ENCODE data around the gene SORCS2.
A peak's percentile ranks its signal among the peaks of the same experiment; 100 is the strongest.

The SORCS2 gene

DNA sequence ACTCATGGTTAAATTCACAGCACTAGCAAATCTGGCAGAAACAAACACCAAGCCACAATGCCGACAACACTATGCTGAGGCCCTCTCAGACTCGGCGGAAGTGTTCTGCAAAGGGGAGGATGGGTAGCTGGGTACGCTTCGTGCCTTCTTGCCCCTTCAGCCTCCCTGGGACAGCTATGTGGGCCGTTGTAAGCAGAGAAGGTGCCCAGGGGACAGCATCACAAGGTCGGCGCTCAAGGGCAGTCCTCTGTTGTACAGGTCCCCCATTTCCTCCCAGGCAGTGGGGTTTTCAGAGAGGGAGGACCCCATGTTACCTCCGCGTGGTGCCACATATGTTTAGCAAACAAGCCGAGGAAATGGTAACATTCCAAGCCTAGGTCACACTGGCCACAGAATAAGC is 573.7 kb downstream of the SORCS2 start:
- no peak for DNase-seq (ENCODE audit: low read depth)

DNA sequence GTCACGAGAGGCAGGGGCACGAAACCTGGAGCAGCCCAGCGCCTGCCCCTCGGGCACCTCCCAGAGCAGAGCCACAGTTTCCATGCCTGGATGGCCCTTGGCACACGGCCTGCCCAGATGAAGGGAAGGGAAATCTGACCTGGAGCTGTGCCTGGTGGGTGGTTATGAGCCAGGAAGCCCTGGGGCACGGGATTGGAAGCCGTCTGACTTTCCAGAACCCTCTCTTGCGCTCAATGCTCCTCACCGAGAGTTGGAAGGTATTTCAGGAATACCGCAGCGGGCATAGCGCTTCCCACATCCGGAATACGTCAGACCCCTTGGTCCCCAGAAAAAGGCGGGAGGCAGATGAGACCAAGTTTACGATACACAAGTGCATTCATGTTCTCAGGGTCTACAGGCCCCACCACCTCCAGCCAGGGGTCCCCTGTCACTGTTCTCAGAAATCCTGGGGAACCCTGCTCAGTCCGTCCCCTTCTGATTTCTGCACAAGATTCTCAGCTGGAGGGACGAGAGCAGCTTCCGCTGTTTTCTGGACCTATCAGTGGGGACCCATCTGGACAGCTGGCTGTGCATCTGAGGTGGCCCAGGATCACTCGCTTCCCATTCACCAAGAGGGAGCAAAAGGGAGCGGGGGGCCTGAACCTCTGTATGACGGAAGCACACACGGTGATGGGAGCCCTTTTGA is 574.5 kb downstream of the SORCS2 start:
- DNase-seq (ENCODE audit: low read depth) = no peak

DNA sequence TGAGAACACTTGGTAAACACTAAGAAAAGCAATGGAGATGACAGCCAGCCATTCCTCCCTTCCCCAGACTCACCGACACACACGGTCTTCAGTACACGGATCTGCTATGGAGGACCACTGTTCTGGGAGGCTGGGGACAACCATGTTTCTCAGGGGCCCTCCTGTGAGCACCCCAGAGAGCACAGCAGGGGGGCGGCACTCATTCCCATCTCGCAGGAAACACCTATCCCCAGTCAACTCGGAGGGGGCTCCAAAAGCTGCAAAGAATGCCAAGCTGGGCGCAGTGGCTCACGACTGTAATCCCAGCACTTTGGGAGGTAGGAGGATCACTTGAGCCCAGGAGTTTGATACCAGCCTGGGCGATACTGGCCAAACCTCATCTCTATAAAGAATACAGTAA is 575.2 kb downstream of the SORCS2 start:
- no peak for DNase-seq (ENCODE audit: low read depth)

DNA sequence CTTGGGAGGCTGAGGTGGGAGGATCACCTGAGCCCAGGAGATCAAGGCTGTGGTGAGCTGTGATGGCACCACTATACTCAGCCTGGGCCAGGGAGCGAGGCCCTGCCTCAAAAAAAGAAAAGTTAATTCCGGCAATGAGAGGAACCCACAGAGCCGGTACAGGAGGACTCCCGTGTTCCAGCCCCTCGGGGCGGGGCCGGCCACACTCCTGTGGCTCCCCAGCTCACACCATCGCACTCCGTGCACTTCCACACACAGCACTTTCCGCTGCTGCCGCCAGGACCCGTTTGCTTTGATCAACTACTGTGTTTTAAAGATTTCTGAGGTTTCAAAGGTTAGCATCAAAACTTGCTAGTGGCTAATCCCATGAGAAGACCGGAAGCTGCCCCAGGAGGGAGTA is 575.6 kb downstream of the SORCS2 start:
- no peak for DNase-seq (ENCODE audit: low read depth)

DNA sequence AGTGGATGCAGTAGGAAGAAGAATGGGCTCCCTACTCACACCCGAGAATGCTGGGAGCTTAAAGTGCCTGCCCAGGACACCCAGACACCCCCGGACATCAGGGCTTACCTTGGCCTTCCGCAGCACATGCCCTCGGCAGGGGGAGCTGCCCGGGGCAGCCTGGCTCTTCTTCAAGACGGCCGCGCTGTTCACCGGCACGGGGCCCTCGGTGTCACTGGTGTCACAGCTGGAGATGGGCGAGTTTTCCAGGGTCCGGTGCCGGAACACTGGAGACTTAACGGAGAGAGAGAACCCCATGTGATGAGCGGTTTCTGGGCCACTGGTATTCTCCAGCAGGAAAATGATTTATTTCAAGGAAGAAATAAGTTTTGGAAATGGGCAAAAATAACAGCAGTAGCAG is 576.4 kb downstream of the SORCS2 start:
- DNase-seq (ENCODE audit: low read depth) = no peak

DNA sequence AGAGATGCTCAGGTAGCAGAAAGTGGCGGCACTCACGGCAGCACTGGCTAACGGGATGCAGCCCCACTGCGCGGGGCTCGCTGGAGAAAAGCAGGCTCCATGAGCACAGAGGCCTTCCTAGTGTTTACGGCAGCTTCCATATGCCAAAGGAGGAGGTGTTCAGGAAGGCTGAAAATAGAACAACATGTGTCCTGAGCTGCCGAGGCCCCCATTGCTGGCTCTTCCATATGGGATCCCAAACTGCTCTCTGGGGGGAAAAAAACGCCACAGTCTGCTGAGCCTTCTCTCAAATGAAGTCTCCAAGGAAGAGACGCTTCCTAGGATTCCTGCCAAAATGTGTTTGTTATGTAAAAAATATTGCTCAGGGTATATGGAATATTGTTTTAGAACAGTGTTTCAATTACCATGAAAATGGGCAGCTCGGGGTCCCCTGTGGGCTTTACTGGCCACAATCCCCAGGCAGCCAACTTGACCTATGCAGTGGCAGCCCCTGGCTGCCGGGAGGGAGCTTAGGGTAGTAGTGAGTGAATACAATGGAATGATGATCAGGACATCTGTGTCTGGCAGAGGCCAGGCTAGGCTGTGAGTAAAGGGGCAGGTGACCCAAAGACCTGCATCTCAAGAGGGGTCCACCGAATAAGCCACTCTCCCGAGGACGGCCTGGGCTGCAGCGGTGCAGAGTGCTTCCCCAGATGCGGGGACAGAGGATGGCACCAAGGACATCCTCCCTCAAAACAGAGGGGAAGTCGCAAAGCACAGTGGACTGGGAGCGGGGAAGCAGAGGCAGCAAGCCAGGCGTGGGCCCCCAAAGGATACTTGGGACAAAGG is 577.3 kb downstream of the SORCS2 start:
- no peak for DNase-seq (ENCODE audit: low read depth)

DNA sequence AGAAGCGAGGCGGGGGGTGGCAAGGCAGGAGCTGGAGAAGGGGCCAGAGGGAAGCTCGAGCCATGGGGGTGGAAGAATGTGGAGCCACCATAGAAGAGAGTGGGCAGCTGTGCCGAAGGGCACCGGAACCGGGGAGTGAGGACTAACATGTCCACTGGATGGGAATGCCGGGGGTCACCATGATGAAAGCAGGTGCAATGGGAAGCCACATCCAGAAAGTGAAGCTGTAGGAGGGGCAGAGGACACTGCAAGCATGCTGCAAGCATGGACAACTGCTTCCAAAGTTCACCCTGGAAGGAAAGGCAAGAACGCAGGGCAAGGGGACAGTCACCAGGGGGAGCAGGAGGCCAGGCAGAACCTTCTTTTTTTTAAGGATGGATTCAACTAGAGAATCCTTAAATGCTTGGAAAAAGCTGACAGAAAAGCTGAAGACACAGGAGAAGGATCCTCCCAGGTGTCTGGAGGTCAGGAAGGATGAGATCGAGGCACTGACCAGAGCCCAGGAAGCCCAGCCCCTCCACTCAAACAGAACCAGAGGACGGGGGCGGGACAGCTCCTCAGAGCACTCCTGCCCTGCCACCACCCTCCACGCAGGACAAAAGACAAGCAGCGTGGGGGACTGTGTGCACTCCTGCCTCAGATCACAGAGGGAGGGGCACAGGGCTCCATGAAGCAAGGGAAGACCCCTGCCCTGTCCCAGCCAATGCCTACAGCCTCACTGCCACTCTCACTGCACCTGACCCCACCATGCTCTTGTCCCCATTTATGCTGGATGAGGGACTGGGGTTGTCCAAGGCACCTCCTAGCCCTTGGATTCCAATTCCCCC is 578.1 kb downstream of the SORCS2 start:
- DNase-seq (ENCODE audit: low read depth) = peak; percentile 18

DNA sequence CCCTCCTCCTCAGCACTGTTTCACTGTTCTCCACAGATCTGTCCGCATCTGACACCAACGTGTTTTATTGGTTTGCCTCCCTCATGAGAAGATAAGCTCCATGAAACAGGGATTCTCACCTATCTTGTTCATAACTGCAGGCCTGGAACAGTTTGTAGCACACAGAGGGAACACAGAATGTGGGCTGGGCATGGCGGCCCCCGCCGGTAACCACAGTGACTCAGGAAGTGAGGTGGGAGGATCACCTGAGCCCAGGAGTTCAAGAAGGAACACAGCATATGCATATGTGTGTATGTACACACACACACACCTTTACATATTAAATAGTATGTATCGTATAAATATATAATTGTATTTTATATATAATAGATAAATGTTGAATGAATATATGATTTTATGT is 578.7 kb downstream of the SORCS2 start:
- DNase-seq (ENCODE audit: low read depth) = peak; percentile 37

DNA sequence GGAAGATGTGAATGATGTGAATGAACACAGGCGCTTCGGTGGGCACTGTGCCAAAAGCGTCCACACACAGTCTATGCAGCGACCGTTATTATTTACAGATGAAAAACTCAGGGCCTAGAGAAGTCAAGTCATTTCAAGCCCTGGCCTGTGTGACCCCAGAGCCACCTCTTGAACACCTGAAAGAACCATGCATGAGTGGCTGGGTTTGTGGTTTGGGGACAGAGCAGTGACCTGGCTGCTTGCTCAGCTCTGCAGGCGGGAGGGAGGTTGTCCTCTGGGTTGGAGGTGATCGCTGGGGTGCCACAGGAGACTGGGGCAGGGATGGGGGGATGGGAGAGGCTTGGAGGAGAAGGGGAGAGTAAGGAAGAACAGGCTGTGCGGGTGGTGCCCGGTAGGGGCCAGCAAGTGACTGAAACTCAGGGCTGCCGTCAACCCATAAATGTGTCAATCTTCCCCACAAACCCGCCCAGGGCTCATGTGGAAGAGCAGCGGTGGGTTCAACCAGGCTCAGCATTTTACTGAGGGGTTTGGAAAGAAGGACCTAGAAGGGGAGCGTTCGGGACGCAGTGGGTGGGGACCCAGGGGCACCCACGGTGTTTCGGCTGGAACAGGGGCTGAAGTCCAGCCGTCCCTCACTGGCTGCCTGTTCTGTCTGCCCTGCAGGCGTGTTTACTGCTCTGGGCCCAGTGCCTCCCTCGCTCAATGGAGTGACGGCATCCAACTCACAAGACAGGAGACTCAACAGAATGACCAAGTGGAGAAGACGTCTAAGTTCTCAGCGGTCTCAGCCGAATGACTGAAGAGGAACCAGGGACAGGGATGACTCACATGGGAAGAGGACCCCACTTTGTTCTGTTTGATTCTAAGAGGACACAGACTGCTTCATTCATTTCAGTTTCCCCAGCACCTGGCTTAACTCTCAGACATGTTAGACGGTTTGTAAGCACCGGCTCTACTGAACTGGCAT is 579.5 kb downstream of the SORCS2 start:
- peak; percentile 35 for DNase-seq (ENCODE audit: low read depth)

DNA sequence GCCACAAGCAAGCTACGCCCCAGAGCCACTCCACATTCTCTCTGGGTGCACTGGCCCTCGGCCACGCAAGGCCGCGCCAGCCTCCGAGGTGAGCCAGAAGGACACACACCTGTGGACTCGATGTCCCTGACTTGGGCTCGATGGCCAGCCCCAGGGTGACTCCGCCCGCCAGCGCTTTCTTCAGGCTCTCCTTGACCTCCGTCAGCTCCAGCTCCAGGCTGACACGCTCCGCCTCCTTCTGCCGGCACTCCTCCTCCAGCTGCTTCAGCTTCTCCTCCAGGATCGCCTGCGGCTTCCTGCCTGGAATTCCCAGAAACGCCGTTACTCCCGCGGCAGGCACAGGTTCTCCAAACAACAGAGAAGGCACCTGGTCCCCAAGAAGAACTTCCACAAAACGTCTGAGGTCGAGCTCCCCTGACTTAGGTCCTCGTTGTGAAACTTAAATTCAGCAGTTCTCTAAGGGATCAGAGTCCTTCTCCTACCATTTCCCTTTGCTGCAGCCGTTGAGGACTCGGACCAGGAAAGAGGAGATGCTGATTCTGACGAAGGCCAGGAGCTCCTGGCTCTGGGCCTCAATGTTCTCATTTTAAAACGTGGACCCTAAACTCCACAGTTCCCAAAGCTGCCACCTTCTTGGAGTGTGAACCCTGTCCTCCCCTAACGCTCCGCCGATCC is 580.5 kb downstream of the SORCS2 start:
- DNase-seq (ENCODE audit: low read depth) = peak; percentile 78

DNA sequence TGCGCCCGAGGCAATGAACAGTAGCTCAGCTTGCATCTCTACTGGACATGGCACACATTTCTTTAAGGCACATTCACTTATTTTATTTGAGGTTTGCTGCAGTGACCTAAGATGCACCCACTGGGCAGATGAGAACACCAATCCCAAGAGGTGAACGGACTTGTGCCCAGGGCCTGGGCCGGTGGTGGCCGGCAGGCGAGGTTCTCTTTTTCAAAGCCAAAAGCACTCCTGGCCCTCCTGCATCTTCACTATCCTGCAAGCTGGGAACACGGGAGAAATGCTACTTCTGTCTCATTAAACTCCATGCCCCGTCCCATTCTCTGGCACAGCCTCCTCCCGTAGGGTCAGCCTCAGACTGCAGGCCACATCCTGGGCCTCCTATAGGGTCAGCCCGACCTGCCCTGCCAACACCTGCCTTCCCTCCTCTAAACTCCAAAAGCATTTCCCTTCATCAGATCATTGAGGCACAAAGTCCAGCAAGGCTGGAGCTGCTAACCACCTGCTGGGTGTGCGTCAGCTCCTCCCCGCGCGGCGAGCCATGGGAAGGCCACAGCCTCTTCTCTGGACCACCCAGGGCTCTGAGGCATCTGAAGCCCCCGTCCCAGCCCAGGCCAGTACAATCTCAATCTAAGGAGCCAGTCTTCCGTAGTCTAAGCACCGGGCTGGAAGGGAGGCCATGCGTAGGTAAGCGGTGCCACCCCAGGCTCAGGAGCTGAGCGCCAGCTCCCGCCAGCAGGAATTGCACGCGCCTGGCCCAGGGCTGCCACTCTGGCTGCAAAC is 581.3 kb downstream of the SORCS2 start:
- no peak for DNase-seq (ENCODE audit: low read depth)

DNA sequence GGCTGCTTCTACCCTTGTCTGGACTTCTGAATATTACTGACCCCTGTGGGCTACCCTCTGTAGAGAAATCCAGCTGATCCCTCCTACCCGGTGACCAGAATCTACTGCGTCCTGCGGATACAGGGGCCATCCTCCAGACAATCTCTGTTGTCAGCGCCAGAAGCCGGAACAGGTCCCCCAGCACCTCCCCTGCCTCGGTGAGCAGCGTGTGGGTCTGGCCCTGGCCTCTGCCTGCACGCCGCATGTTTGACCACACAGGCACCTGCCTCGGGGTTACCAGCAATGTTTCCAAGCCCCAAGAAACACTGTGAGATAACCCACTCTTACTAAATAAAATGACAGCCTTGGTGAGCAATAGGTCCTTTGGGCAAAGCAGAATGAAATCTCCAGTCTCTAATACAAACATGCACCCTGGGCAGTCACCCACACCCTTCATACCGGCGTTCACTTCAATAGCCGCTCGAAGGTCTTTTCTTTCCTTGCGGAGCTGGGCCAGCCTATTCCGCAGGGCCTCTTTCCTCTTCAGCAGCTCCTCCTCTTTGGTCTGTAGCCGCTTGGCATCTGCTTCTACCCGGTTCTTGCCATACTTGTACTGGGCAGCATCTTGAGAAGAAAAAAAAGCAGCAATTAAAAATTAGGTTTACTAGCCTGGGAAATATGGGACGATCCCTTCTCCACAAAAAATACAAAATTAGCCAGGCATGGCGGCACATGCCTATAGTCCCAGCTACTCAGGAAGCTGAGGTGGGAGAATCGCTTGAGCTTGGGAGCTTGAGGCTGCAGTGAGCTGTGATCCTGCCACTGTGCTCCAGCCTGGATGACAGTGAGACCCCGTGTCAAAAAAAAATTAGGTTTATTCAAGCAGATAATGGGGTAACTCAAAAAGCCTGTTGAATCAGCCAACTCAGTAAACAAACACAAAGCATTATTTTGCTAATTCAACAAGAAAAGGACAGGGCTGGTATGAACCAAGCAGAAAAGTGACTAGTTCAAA is 582.3 kb downstream of the SORCS2 start:
- no peak for DNase-seq (ENCODE audit: low read depth)

DNA sequence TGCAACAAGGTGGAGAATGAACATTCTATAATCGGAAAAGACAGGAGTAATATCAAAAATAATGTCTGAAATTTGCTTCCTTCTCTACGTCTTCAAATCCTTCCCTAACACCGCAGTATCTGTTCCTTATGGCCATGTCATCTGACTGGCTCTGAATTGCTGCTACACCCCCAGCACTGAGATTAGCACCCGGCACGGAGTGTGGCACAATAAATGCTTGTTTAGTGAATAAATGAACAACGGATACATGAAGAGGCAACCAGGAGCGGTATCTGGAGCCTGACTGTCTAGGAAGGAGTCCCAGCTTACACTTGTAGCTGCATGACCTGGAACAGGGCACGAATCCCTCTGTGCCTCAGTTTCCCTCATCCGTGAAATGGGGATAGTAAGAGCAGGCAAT is 583.1 kb downstream of the SORCS2 start:
- DNase-seq (ENCODE audit: low read depth) = no peak

DNA sequence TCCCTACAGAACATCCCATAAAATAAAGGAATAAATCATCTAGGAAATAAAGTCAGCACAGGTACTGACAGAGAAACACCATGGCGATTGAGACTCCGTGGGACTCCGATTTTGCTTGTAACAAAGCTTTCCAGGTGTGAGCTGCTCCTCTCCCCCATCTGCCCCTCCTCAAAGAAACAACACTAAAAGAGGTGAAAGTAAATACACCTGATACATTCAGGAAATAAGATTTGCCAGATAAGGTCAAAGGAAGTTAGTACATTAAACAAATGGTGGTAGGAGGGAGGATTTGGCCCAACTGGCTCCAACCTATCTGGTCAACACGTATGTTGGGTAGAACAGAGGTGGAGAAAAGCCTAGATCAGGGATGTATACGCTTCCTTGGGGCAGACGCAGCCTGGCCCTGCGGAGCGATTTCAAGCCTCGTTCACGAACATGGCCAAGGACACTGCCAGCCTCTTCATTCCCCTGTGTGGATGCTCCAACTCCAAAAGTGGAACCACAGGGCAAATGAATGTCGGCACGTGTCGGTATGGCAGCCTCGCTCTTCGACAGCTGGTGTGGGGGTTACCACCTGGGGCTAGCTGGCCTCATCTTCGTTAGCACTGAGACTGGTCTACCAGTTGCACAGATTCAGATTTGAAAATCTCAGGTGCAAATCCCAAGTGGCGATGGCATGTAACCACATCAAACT is 584.8 kb downstream of the SORCS2 start:
- no peak for DNase-seq (ENCODE audit: low read depth)

DNA sequence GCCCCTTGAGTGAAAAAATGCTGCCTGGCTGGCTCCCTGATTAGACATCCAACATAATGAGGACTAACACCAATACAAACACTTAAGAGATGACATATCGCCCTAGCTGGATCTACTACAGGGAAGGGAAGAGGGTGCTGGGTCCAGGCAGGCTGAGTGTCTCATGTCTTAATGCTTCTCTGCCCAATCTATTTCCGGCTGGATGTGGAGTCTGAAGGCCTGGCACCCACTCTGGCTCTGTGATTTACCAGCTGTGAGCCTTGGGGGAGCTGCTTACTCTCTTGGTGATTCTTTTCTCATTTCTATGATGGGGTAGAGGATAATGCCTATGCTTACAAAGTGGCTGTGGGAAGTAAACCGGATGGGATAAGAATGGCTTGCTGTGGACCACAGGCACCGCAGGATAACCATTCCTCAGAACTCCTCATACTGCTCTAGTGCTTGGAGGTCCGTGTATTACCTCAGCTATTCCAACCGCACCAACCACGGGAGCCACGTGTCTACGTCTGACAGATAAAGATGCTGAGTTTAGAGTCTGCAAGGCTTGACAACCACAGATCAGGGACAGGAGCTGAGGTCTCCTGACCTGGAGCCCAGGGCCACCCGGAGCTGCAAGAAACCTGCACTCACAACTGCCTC is 585.7 kb downstream of the SORCS2 start:
- DNase-seq (ENCODE audit: low read depth) = no peak

DNA sequence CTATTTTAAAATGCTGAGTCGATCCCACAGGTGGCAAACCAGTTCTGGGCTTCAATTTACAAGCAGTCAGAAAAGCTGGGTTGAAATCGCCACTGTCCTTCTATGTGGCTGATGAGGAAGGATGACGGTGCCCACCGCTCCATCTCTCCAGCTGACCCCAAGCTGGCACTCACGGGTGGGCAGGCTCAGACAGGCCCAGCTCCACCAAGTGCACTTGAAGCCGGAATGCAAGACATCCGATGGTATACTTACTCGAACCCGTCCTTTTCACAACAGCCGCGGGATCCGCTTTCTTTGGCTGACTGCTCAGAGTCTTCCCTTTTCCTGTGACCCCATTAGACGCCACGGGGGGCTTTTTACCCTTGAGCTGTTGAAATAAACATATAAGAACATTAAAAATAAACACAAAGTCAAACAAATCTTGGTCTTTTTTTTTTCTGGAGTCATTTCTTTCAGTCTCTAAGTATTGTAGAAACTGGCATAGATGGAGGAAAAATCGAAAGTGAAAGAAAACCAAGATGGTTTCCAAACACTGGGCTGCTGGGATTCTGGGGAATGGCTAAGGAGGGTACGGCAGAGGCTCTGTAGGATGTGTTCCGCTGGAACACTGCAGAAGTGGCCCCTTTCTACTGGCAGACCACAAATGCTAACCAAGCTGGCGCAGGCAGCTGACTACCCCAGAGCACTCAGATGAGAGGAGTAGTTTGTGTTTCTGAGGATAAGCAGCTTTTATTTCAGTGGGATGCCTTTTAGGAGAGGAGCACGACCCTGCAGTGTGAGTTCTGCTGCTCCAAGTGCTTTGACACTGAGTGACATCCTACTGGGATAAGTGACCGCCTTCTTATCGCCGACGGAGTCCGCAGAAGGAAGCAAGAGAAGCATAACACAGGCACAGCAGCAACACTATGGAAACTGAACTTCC is 586.4 kb downstream of the SORCS2 start:
- DNase-seq (ENCODE audit: low read depth) = no peak

DNA sequence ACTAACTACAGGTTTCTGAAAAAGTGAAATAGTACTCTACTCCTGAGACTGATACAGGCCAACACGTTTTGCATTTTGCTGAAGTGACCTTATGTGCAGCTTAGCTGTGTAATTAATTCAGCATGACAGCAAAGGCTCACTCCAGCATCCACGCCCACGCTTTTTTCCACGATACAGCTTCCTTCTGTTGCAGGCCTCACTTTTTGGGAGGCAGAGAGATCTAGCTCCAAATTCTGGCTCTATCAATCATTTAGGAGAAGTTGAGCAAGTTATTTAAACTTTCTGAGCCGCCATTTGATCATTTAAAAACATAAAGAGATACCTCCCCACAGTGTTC is 587.1 kb downstream of the SORCS2 start:
- no peak for DNase-seq (ENCODE audit: low read depth)

All from amniotic epithelial cell (primary cell).